ENCODE results near the gene CCR5.

The CCR5 gene

GRCh38 chr3:46407970-46408369 lies 37.2 kb downstream of the CCR5 start:
- H3K4me1 ChIP-seq (ENCODE audit: low read length) = peaks cover 27% of the 10 kb centered on the region
- no peaks in the 10 kb centered on the region for H3K79me2 ChIP-seq (ENCODE audit: low read length)
- no peak overlapping the region for H3K27ac ChIP-seq (ENCODE audit: low read length)
- H3K4me2 ChIP-seq (ENCODE audit: low read length) = peak overlapping the region; percentile 56; the same call in 1 of the 2 replicates
- no peak overlapping the region for H2AFZ ChIP-seq (ENCODE audit: low read depth, low read length)
- H4K20me1 ChIP-seq (ENCODE audit: insufficient read depth, low read length) = no peaks in the 10 kb centered on the region
- H3K27me3 ChIP-seq (ENCODE audit: low read depth, low read length) = peaks cover 14% of the 10 kb centered on the region; the same call in 1 of the 2 replicates
- H3K9ac ChIP-seq (ENCODE audit: low read length) = no peak overlapping the region
- H3K9me3 ChIP-seq (ENCODE audit: insufficient read depth, low read length) = no peaks in the 10 kb centered on the region
- H3K4me3 ChIP-seq (ENCODE audit: low read length) = peak overlapping the region; percentile 58; the same call in 1 of the 2 replicates
- TF ChIP-seq EZH2phosphoT487 (IDR thresholded peaks at IDR 0.05; ENCODE audit: low read depth) (no peak), CTCF (IDR thresholded peaks at IDR 0.05; ENCODE audit: low read depth, low read length) (no peak)
- H3K36me3 ChIP-seq (replicated peaks; ENCODE audit: low read depth, low read length) = no peaks in the 10 kb centered on the region

GRCh38 chr3:46408853-46409252 lies 38.1 kb downstream of the CCR5 start:
- Histone ChIP-seq H2AFZ (ENCODE audit: low read depth, low read length) (no peak overlapping the region), H3K79me2 (ENCODE audit: low read length) (no peaks in the 10 kb centered on the region), H3K27me3 (ENCODE audit: low read depth, low read length) (peaks cover 14% of the 10 kb centered on the region; the same call in 1 of the 2 replicates), H3K4me3 (ENCODE audit: low read length) (no peak overlapping the region), H3K9me3 (ENCODE audit: insufficient read depth, low read length) (no peaks in the 10 kb centered on the region), H4K20me1 (ENCODE audit: insufficient read depth, low read length) (no peaks in the 10 kb centered on the region), H3K4me1 (ENCODE audit: low read length) (peaks cover 27% of the 10 kb centered on the region), H3K27ac (ENCODE audit: low read length) (no peak overlapping the region), H3K36me3 (replicated peaks; ENCODE audit: low read depth, low read length) (no peaks in the 10 kb centered on the region), H3K4me2 (ENCODE audit: low read length) (no peak overlapping the region), H3K9ac (ENCODE audit: low read length) (no peak overlapping the region)
- TF ChIP-seq CTCF (IDR thresholded peaks at IDR 0.05; ENCODE audit: low read depth, low read length) (no peak), EZH2phosphoT487 (IDR thresholded peaks at IDR 0.05; ENCODE audit: low read depth) (no peak)

GRCh38 chr3:46409739-46410489 lies 39.2 kb downstream of the CCR5 start:
- H3K79me2 ChIP-seq (ENCODE audit: low read length) = no peaks in the 10 kb centered on the region
- H4K20me1 ChIP-seq (ENCODE audit: insufficient read depth, low read length) = no peaks in the 10 kb centered on the region
- H2AFZ ChIP-seq (ENCODE audit: low read depth, low read length) = no peak overlapping the region
- peaks cover 13% of the 10 kb centered on the region for H3K27me3 ChIP-seq (ENCODE audit: low read depth, low read length)
- H3K4me1 ChIP-seq (ENCODE audit: low read length) = peaks cover 27% of the 10 kb centered on the region
- no peaks in the 10 kb centered on the region for H3K9me3 ChIP-seq (ENCODE audit: insufficient read depth, low read length)
- H3K9ac ChIP-seq (ENCODE audit: low read length) = no peak overlapping the region
- H3K4me2 ChIP-seq (ENCODE audit: low read length) = no peak overlapping the region
- H3K27ac ChIP-seq (ENCODE audit: low read length) = no peak overlapping the region
- H3K4me3 ChIP-seq (ENCODE audit: low read length) = no peak overlapping the region
- H3K36me3 ChIP-seq (replicated peaks; ENCODE audit: low read depth, low read length) = no peaks in the 10 kb centered on the region
- TF ChIP-seq EZH2phosphoT487 (IDR thresholded peaks at IDR 0.05; ENCODE audit: low read depth) = no peak
- TF ChIP-seq CTCF (IDR thresholded peaks at IDR 0.05; ENCODE audit: low read depth, low read length) = no peak

- Histone ChIP-seq H3K4me2 (ENCODE audit: low read length) (no peak overlapping the region), H3K4me3 (ENCODE audit: low read length) (no peak overlapping the region), H3K9ac (ENCODE audit: low read length) (no peak overlapping the region), H3K9me3 (ENCODE audit: insufficient read depth, low read length) (no peaks in the 10 kb centered on the region), H3K36me3 (replicated peaks; ENCODE audit: low read depth, low read length) (no peaks in the 10 kb centered on the region), H3K27me3 (ENCODE audit: low read depth, low read length) (peaks cover 14% of the 10 kb centered on the region), H2AFZ (ENCODE audit: low read depth, low read length) (no peak overlapping the region), H3K79me2 (ENCODE audit: low read length) (no peaks in the 10 kb centered on the region), H4K20me1 (ENCODE audit: insufficient read depth, low read length) (no peaks in the 10 kb centered on the region), H3K27ac (ENCODE audit: low read length) (no peak overlapping the region), H3K4me1 (ENCODE audit: low read length) (peaks cover 27% of the 10 kb centered on the region)
- TF ChIP-seq CTCF (IDR thresholded peaks at IDR 0.05; ENCODE audit: low read depth, low read length) (no peak), EZH2phosphoT487 (IDR thresholded peaks at IDR 0.05; ENCODE audit: low read depth) (no peak)
Measured at GRCh38 chr3:46410669-46411068, 39.9 kb downstream of the CCR5 start.
